H9 (cell line): ENCODE results near the gene SNRNP25. TPM values are rescaled to one million over a fixed set of nuclear protein-coding genes. Genes with fewer than 3 reads are reported as not detected.

Experiments used
- DNase-seq: peaks from one replicate; pipeline ENCODE4 v3.0.0-alpha.2; 2017
- H2AFZ ChIP-seq: one replicate; pipeline ENCODE4 v1.6.1; 2013; ENCODE audit warnings: mild to moderate bottlenecking, low read length, control low read depth, moderate library complexity
- H2AK5ac ChIP-seq: 2 replicates; pipeline ENCODE4 v1.6.1; 2013; ENCODE audit warnings: low read length, control low read depth, mixed read lengths; ENCODE audit not compliant: insufficient read length
- H2BK120ac ChIP-seq: one replicate; pipeline ENCODE4 v1.6.1; 2013; ENCODE audit warnings: low read depth, mild to moderate bottlenecking, low read length, control low read depth, inconsistent platforms; ENCODE audit not compliant: poor library complexity, severe bottlenecking
- H2BK12ac ChIP-seq: 2 replicates; pipeline ENCODE4 v1.6.1; 2013; ENCODE audit warnings: low read length, control low read depth, mixed read lengths, low read depth; ENCODE audit not compliant: insufficient read length
- H2BK15ac ChIP-seq: 2 replicates; pipeline ENCODE4 v1.6.1; 2013; ENCODE audit warnings: low read depth, low read length, control low read depth
- H2BK20ac ChIP-seq: one replicate; pipeline ENCODE4 v1.6.1; 2013; ENCODE audit warnings: low read depth, mild to moderate bottlenecking, low read length, control low read depth, inconsistent platforms; ENCODE audit not compliant: poor library complexity, severe bottlenecking
- H2BK5ac ChIP-seq: 2 replicates; pipeline ENCODE4 v1.6.1; 2013; ENCODE audit warnings: low read length, control low read depth, mixed read lengths; ENCODE audit not compliant: insufficient read length
- H3K14ac ChIP-seq: 2 replicates; pipeline ENCODE4 v1.6.1; 2013; ENCODE audit warnings: low read length, control low read depth; ENCODE audit not compliant: insufficient read depth
- H3K18ac ChIP-seq: 2 replicates; pipeline ENCODE4 v1.6.1; 2013; ENCODE audit warnings: low read depth, mild to moderate bottlenecking, mixed read lengths, low read length, control low read depth; ENCODE audit not compliant: insufficient read length
- H3K23ac ChIP-seq: 2 replicates; pipeline ENCODE4 v1.6.1; 2013; ENCODE audit warnings: low read length, control low read depth, mixed read lengths, low read depth; ENCODE audit not compliant: insufficient read length
- H3K23me2 ChIP-seq: 2 replicates; pipeline ENCODE4 v1.6.1; 2013; ENCODE audit warnings: low read depth, mild to moderate bottlenecking, mixed read lengths, low read length, control low read depth; ENCODE audit not compliant: insufficient read length, poor library complexity, severe bottlenecking
- H3K27ac ChIP-seq: 2 replicates; pipeline ENCODE4 v1.5.1; 2013; ENCODE audit warnings: low read length, control low read depth, mixed read lengths, low read depth; ENCODE audit not compliant: insufficient read length
- H3K27me3 ChIP-seq: 2 replicates; pipeline ENCODE4 v1.6.1; 2013; ENCODE audit warnings: low read length, control low read depth, inconsistent platforms; ENCODE audit not compliant: insufficient read depth
- H3K4ac ChIP-seq: 2 replicates; pipeline ENCODE4 v1.6.1; 2013; ENCODE audit warnings: low read depth, mild to moderate bottlenecking, control low read depth, inconsistent platforms, low read length, moderate library complexity
- H3K4me1 ChIP-seq: 2 replicates; pipeline ENCODE4 v1.6.1; 2013; ENCODE audit warnings: low read length, control low read depth, inconsistent platforms; ENCODE audit not compliant: insufficient read depth
- H3K4me2 ChIP-seq: 2 replicates; pipeline ENCODE4 v1.6.1; 2013; ENCODE audit warnings: low read length, control low read depth, mixed read lengths; ENCODE audit not compliant: insufficient read length, insufficient read depth
- H3K56ac ChIP-seq: 2 replicates; pipeline ENCODE4 v1.6.1; 2013; ENCODE audit warnings: low read depth, mild to moderate bottlenecking, mixed read lengths, low read length, control low read depth; ENCODE audit not compliant: insufficient read length
- H3K79me1 ChIP-seq: 2 replicates; pipeline ENCODE4 v1.6.1; 2013; ENCODE audit warnings: low read depth, mild to moderate bottlenecking, moderate library complexity, low read length, control low read depth, inconsistent platforms; ENCODE audit not compliant: insufficient read depth, poor library complexity, severe bottlenecking
- H3K79me2 ChIP-seq: 2 replicates; pipeline ENCODE4 v1.6.1; 2013; ENCODE audit warnings: low read length, control low read depth, inconsistent platforms; ENCODE audit not compliant: insufficient read depth
- H3K9ac ChIP-seq: 2 replicates; pipeline ENCODE4 v1.6.1; 2013; ENCODE audit warnings: low read length, control low read depth, mixed read lengths; ENCODE audit not compliant: insufficient read length; ENCODE audit errors: extremely low read depth
- H3K9me3 ChIP-seq: one replicate; pipeline ENCODE4 v1.6.1; 2013; ENCODE audit warnings: low read depth, low read length, inconsistent platforms; ENCODE audit not compliant: control insufficient read depth
- H3T11ph ChIP-seq: one replicate; pipeline ENCODE4 v1.6.1; 2013; ENCODE audit warnings: mild to moderate bottlenecking, low read length, control low read depth, inconsistent platforms
- H4K20me1 ChIP-seq: one replicate; pipeline ENCODE4 v1.6.1; 2013; ENCODE audit not compliant: control insufficient read depth, insufficient read length, insufficient read depth
- H4K5ac ChIP-seq: 2 replicates; pipeline ENCODE4 v1.6.1; 2013; ENCODE audit warnings: low read depth, mild to moderate bottlenecking, mixed read lengths, low read length, control low read depth; ENCODE audit not compliant: insufficient read length
- H4K8ac ChIP-seq: replicated peaks from 2 replicates; pipeline ENCODE4 v1.6.1; 2013; ENCODE audit warnings: low read length, control low read depth, mixed read lengths, low read depth; ENCODE audit not compliant: insufficient read length
- H4K91ac ChIP-seq: 2 replicates; pipeline ENCODE4 v1.6.1; 2013; ENCODE audit warnings: low read depth, mild to moderate bottlenecking, moderate library complexity, mixed read lengths, low read length, control low read depth; ENCODE audit not compliant: insufficient read length
- H3K27ac Mint-ChIP-seq, 3 experiments: 2 replicates in 2 of 3; 3 replicates in 1 of 3; pipeline ENCODE4 v1.8.0; 2020 to 2021; ENCODE audit warnings: mixed read lengths in 3 of 3, mild to moderate bottlenecking in 1 of 3, moderate library complexity in 1 of 3
- H3K27me3 Mint-ChIP-seq: 2 replicates; pipeline ENCODE4 v1.8.0; 2021; ENCODE audit warnings: low read depth, mild to moderate bottlenecking, moderate library complexity, mixed read lengths
- H3K36me3 Mint-ChIP-seq, 3 experiments: 2 replicates in 2 of 3; 3 replicates in 1 of 3; pipeline ENCODE4 v1.8.0; 2020 to 2021; ENCODE audit warnings: low read depth in 3 of 3, mixed read lengths in 3 of 3; ENCODE audit not compliant: insufficient read depth in 1 of 3
- H3K4me1 Mint-ChIP-seq, 2 experiments: 2 replicates each; pipeline ENCODE4 v1.8.0; 2020; ENCODE audit warnings: mixed read lengths in 2 of 2
- H3K4me3 Mint-ChIP-seq, 2 experiments: 2 replicates in 1 of 2; 3 replicates in 1 of 2; pipeline ENCODE4 v1.8.0; 2020 to 2021; ENCODE audit warnings: mild to moderate bottlenecking in 2 of 2, mixed read lengths in 2 of 2, moderate library complexity in 1 of 2
- H3K9me3 Mint-ChIP-seq, 2 experiments: 2 replicates in 1 of 2; 3 replicates in 1 of 2; pipeline ENCODE4 v1.8.0; 2020; ENCODE audit warnings: mild to moderate bottlenecking in 2 of 2, mixed read lengths in 2 of 2, moderate library complexity in 1 of 2
- WGBS: extraction: QIAGEN DNeasy Blood & Tissue Kit; methylation state at CpG from one replicate; pipeline ENCODE4 v1.1.7; 2013; ENCODE audit warnings: missing lambda C conversion rate, low lambda C conversion rate, mixed read lengths; ENCODE audit not compliant: insufficient read length; ENCODE audit errors: extremely low coverage; 5-methylcytosine and 5-hydroxymethylcytosine counted together
- total RNA-seq: library from RNA; stranded (reverse); gene quantifications from 2 replicates; pipeline ENCODE4 v1.2.1, GENCODE V29; 2021
- TF ChIP-seq, protein P1 (sequence below): fragments of 200-600 bp; sonication (generic); conservative IDR thresholded peaks from 3 replicates; pipeline ENCODE4 v1.8.0; 2021; ENCODE audit warnings: antibody characterized with exemption, mild to moderate bottlenecking

Gene SNRNP25
- total RNA-seq, 1 experiment from 2014 or later: 78.5 TPM

DNA sequence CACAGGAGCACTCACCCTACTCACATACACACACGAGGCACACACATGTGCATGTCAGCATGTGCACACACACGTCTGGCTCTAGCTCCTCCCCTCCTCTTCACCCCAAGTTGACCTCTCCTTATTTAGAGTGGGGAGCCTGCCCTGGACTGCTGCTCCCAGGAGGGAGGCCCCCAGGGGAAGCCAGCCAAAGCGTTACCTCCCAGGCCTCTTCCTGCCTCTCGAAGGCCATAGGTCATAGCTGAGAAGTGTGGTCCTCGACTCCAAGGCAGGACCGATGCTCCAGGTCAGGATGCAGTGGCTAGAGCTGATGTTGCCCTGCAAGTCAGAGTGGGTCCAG lies 19.0 kb upstream of the SNRNP25 start:
- Histone ChIP-seq H4K20me1 (no peaks in the 10 kb centered on the region), H3K18ac (no peak overlapping the region), H3K27ac (no peak overlapping the region), H3K23me2 (no peaks in the 10 kb centered on the region), H2AFZ (no peak overlapping the region), H4K91ac (no peak overlapping the region), H3T11ph (no peak overlapping the region), H3K79me1 (no peaks in the 10 kb centered on the region), H3K4me1 (no peaks in the 10 kb centered on the region), H3K4me2 (no peak overlapping the region), H3K27me3 (no peaks in the 10 kb centered on the region), H3K14ac (no peak overlapping the region), H2BK120ac (no peak overlapping the region), H3K4ac (no peak overlapping the region), H4K8ac (no peak overlapping the region), H2AK5ac (no peak overlapping the region), H2BK5ac (no peak overlapping the region), H3K9me3 (no peaks in the 10 kb centered on the region), H2BK20ac (no peak overlapping the region), H3K79me2 (no peaks in the 10 kb centered on the region), H3K56ac (no peak overlapping the region), H4K5ac (no peak overlapping the region), H3K23ac (no peak overlapping the region), H3K9ac (no peak overlapping the region), H2BK15ac (no peak overlapping the region), H2BK12ac (no peak overlapping the region)
- no peaks in the 10 kb centered on the region for H3K4me1 Mint-ChIP-seq
- DNase-seq: no peak
- no peaks in the 10 kb centered on the region; a peak in 1 of 5 replicates for H3K9me3 Mint-ChIP-seq
- H3K27me3 Mint-ChIP-seq: no peaks in the 10 kb centered on the region
- peaks cover 5 to 21% (median 15%) of the 10 kb centered on the region in 3 experiments; a peak in 5 of 7 replicates for H3K36me3 Mint-ChIP-seq
- H3K27ac Mint-ChIP-seq: no peak overlapping the region; a peak in 2 of 7 replicates
- TF ChIP-seq, protein P1, sequence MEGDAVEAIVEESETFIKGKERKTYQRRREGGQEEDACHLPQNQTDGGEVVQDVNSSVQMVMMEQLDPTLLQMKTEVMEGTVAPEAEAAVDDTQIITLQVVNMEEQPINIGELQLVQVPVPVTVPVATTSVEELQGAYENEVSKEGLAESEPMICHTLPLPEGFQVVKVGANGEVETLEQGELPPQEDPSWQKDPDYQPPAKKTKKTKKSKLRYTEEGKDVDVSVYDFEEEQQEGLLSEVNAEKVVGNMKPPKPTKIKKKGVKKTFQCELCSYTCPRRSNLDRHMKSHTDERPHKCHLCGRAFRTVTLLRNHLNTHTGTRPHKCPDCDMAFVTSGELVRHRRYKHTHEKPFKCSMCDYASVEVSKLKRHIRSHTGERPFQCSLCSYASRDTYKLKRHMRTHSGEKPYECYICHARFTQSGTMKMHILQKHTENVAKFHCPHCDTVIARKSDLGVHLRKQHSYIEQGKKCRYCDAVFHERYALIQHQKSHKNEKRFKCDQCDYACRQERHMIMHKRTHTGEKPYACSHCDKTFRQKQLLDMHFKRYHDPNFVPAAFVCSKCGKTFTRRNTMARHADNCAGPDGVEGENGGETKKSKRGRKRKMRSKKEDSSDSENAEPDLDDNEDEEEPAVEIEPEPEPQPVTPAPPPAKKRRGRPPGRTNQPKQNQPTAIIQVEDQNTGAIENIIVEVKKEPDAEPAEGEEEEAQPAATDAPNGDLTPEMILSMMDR: no peak
- no CpG with 5 or more reads among the region's 6 CpGs for WGBS
- no peak overlapping the region for H3K4me3 Mint-ChIP-seq
